ENCODE results near the gene NPC1L1. TPM values are rescaled to one million over a fixed set of nuclear protein-coding genes. Genes with fewer than 3 reads are reported as not detected.
"Not testable (repeated sequence)": the region's sequence is repeated elsewhere in the genome, so short reads cannot be mapped to it uniquely, and the experiment has no call there.

NPC1L1 gene
- total and polyA plus RNA-seq, 5 donors, result 0.05 to 0.08 (median 0.06) TPM; not detected in 2

DNA sequence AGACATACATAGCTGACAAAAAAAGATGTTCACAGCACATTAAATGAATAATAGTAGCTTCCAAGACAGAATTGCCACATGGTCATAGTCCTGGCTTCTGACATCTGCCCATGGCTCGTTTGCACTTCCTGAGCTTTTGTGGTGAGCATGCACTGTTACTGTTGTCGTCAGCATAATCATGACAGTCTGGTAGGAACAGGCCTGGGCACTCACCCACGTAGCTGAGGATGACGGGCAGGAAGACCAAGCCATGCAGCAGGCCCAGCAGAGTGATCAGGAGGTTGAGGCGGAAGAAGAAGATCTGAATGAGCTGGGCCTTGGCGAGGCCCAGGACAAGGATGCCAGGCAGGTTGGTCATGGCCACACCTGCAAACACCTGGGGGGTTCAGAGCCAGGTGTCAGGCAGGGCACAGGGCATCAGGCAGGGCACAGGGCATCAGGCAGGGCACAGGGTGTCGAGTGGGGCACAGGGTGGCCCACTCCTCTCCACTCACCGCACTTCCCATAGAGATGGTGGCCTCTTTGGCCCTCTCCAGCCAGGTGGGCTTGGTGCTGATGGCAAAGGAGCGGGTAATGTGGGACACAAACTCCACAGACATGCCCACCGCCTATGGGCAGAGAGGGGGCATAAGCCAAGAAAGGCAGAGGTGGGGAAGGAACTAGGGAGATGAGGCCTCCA lies 25.4 kb downstream of the NPC1L1 start:
- Histone ChIP-seq H3K27ac (ENCODE audit: low read length) (no peak overlapping the region), H3K4me1 (ENCODE audit: control insufficient read depth, insufficient read depth, low read length) (no peaks in the 10 kb centered on the region), H3K27me3 (ENCODE audit: control insufficient read depth, insufficient read depth) (no peaks in the 10 kb centered on the region), H3K9me3 (ENCODE audit: control insufficient read depth, low read length) (no peaks in the 10 kb centered on the region), H3K4me3 (ENCODE audit: low read length) (no peak overlapping the region)
- intact Hi-C loops (cut with DNase I), result no loop called here
- DNase-seq, result no peak
- WGBS, result 77% methylated on average over 10 of the region's 10 CpGs
- no peak for ATAC-seq

DNA sequence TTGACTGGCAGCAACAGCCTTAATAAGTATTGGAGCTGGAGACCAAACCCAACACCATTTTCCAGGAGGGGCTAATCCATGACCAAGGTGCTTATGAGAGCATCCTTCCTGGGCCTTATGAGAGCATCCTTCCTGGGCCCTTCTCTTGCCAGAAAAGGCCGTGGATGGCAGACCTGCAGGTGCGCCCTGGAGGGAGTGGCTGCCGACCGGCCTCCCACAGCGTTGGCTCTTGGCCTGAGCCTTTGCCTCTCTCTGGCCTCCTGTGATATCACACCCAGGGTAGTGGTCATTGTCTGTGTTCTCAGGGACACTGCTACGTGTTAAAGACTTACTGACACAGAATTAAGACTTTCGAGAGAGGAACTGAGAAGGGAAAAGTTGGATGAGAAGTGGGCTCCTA lies 28.4 kb downstream of the NPC1L1 start:
- no peaks in the 10 kb centered on the region for H3K27me3 ChIP-seq (ENCODE audit: control insufficient read depth, insufficient read depth)
- 90% methylated on average over 7 of the region's 7 CpGs for WGBS
- H3K4me3 ChIP-seq (ENCODE audit: low read length), result no peak overlapping the region
- no peaks in the 10 kb centered on the region for H3K9me3 ChIP-seq (ENCODE audit: control insufficient read depth, low read length)
- intact Hi-C loops (cut with DNase I), result no loop called here
- ATAC-seq (no peak), DNase-seq (no peak)
- no peak overlapping the region for H3K27ac ChIP-seq (ENCODE audit: low read length)
- no peaks in the 10 kb centered on the region for H3K4me1 ChIP-seq (ENCODE audit: control insufficient read depth, insufficient read depth, low read length)

DNA sequence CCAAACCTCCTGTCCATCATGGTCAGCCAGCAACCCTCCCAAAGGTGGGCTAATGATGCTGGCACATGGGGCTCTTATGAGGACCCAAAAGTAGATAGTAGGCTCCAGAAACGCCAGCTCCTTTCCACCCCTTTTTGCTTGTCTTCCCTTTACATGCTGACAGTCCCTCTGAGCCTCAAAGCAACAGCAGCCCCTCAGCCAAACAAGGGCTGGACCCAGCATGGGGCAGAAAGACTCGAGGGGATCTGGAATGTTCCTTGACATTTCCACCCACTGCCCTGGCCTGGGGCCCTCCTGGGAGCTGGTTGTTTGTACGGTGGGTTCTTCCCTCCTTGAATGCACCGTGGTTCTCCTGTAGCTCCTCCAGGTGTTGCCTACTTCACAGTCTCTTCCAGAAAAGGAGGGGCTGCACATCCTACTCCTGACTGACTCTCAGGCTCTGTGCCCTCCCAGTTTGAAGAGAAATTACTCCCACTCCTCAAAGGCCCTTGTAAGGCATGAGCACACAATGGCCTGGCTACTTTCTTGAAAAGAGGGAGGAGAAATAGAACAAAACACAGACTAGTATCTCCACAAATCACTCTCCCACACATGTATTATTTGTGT lies 29.2 kb downstream of the NPC1L1 start:
- intact Hi-C loops (cut with DNase I), result no loop called here
- WGBS, result 47% methylated on average over 4 of the region's 4 CpGs

DNA sequence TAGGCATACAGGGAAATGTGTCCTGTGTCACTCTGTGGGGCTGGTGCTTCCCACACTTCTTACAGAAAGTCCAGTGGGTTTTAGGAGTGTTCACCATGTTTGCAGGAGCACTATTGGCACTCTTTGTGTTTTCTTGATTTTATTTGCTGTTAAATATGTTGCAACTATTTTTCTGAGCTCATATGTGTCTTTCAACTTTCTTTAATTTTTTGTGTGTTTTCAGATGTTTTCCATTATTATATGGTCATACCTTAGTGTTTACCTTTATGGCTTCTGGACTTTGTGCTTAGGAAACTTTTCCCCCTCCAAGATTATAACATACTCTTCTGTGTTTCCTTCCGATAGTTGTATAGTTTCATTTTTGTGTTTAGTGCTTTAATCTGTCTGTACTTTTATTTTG lies 29.9 kb downstream of the NPC1L1 start:
- intact Hi-C loops (cut with DNase I), result no loop called here

More for the DNA sequence above, 29.2 kb downstream of the NPC1L1 start:
- Histone ChIP-seq H3K4me1 (ENCODE audit: control insufficient read depth, insufficient read depth, low read length) (no peaks in the 10 kb centered on the region), H3K27me3 (ENCODE audit: control insufficient read depth, insufficient read depth) (no peaks in the 10 kb centered on the region), H3K27ac (ENCODE audit: low read length) (no peak overlapping the region), H3K4me3 (ENCODE audit: low read length) (no peak overlapping the region), H3K9me3 (ENCODE audit: control insufficient read depth, low read length) (no peaks in the 10 kb centered on the region)
- DNase-seq (no peak), ATAC-seq (no peak)

DNA sequence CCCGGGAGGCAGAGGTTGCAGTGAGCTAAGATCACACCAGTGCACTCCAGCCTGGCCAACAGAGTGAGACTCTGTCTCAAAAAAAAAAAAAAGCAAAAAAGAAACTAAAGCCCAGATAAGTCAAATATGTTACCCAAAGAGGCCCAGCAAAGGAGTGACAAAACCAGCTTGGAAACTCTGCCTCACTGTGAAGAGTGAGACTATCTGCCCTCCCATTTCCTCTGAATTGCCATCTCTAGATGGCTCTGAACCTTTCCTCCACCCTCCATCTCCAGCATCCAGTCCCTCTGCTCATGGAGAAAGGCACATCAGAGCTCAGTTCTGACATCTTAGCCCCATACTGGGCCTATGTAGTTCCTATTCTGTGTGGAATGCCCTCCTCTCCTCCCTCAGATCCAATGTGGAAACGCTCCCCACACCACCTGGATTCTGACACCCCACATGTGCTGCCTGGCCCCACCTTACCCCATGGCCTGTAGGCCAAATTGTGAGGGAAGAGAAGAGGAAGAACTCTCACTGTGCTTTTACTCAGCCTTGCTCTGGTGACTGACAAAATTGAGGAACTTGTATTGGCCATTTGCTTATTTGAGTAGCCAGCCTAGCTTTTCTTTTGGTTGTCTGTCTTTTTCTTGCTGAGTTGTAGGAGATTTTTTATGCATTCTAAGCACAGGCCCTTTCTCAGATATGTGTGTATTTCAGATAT lies 32.7 kb downstream of the NPC1L1 start:
- intact Hi-C loops (cut with DNase I), result no loop called here
- no peak overlapping the region for H3K27ac ChIP-seq (ENCODE audit: low read length)
- WGBS, result 52% methylated on average over 2 of the region's 2 CpGs
- no peaks in the 10 kb centered on the region for H3K9me3 ChIP-seq (ENCODE audit: control insufficient read depth, low read length)
- DNase-seq (no peak), ATAC-seq (no peak)
- no peaks in the 10 kb centered on the region for H3K4me1 ChIP-seq (ENCODE audit: control insufficient read depth, insufficient read depth, low read length)
- H3K27me3 ChIP-seq (ENCODE audit: control insufficient read depth, insufficient read depth), result no peaks in the 10 kb centered on the region
- H3K4me3 ChIP-seq (ENCODE audit: low read length), result no peak overlapping the region

More for the DNA sequence above, 29.9 kb downstream of the NPC1L1 start:
- no peak overlapping the region for H3K4me3 ChIP-seq (ENCODE audit: low read length)
- no peaks in the 10 kb centered on the region for H3K9me3 ChIP-seq (ENCODE audit: control insufficient read depth, low read length)
- no peaks in the 10 kb centered on the region for H3K4me1 ChIP-seq (ENCODE audit: control insufficient read depth, insufficient read depth, low read length)
- ATAC-seq (no peak), DNase-seq (no peak)
- H3K27ac ChIP-seq (ENCODE audit: low read length), result no peak overlapping the region
- 83% methylated on average over 1 of the region's 1 CpG for WGBS
- no peaks in the 10 kb centered on the region for H3K27me3 ChIP-seq (ENCODE audit: control insufficient read depth, insufficient read depth)

DNA sequence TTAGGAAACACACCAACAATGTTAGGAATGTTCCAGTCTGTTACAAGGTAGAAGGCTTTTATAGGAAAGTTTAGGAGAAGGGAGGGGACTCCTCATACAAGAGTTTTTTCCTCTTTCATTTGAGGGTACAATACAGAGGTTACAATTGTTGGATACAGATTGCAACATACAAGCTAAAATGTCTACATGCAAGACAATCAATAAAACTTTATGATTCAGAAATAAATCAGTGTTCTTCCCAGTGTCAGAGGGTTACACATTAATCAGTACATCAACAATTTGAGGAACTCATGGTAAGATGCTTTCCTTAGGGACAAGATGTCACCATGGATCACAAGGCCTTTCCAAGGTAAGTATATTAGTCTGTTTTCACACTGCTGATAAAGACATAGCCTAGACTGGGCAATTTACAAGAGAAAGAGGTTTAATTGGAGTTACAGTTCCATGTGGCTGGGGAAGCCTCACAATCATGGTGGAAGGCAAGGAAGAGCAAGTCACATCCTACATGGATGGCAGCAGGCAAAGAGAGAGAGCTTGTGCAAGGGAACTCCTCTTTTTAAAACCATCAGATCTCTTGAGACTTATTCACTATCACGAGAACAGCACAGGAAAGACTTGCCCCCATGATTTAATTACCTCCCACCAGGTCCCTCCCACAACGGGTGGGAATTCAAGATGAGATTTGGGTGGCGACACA lies 34.4 kb downstream of the NPC1L1 start:
- H3K9me3 ChIP-seq (ENCODE audit: control insufficient read depth, low read length); H3K4me1 ChIP-seq (ENCODE audit: control insufficient read depth, insufficient read depth, low read length); H3K27ac ChIP-seq (ENCODE audit: low read length); H3K27me3 ChIP-seq (ENCODE audit: control insufficient read depth, insufficient read depth); H3K4me3 ChIP-seq (ENCODE audit: low read length); DNase-seq; intact Hi-C loops (cut with DNase I); ATAC-seq: not testable (repeated sequence)
- WGBS, result 69% methylated on average over 3 of the region's 3 CpGs

DNA sequence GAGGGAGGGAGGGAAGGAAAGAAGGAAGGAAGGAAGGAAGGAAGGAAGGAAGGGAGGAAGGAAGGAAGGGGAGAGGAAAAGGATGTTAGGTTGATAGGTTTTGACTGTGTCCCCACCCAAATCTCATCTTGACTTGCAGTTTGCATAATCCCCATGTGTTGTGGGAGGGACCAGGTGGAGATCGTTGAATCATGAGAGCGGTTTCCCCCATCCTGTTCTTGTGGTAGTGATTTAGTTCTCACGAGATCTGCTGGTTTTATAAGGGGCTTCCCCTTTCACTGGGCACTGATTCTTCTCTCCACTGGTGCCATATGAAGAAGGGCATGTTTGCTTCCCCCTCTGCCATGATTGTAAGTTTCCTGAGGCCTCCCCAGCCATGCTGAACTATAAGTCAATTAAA lies 35.5 kb downstream of the NPC1L1 start:
- Histone ChIP-seq H3K9me3 (ENCODE audit: control insufficient read depth, low read length) (no peaks in the 10 kb centered on the region), H3K4me3 (ENCODE audit: low read length) (no peak overlapping the region), H3K4me1 (ENCODE audit: control insufficient read depth, insufficient read depth, low read length) (no peaks in the 10 kb centered on the region), H3K27ac (ENCODE audit: low read length) (no peak overlapping the region), H3K27me3 (ENCODE audit: control insufficient read depth, insufficient read depth) (no peaks in the 10 kb centered on the region)
- intact Hi-C loops (cut with DNase I), result no loop called here
- ATAC-seq, result no peak
- WGBS, result 80% methylated on average over 3 of the region's 3 CpGs
- DNase-seq, result no peak

DNA sequence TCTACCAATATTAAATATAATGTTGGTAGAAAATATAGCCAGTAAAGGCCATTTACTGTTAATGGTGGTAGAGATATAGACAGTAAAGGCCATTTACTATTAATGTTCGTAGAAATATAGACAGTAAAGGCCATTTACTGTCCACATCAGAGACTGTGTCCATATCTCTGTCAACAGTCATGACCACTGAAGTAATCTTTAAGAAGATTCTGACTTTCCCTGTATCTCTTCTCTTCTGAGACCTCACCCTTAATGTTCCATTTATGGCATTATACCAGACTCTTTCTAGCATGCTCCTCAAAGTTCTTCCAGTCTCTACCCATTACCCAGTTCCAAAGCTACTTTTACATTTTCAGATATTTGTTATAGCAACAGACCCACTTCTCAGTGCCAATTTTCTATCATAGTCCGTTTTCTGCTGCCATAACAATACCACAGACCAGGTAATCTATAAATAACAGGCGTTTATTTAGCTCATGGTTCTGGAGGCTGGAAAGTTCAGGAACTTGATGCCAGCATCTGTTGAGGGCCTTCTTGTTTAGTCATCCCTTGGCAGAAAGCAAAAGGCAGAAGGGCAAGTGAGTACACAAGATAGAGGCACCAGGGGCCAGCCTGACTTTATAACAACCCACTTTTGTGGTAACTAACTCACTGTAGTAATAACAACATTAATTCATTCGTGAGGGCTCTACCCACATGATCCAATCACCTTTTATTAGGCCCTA lies 42.7 kb downstream of the NPC1L1 start:
- WGBS, result 34% methylated on average over 4 of the region's 4 CpGs
- Histone ChIP-seq H3K4me3 (ENCODE audit: low read length) (no peak overlapping the region), H3K9me3 (ENCODE audit: control insufficient read depth, low read length) (no peaks in the 10 kb centered on the region), H3K27me3 (ENCODE audit: control insufficient read depth, insufficient read depth) (no peaks in the 10 kb centered on the region), H3K4me1 (ENCODE audit: control insufficient read depth, insufficient read depth, low read length) (no peaks in the 10 kb centered on the region), H3K27ac (ENCODE audit: low read length) (no peak overlapping the region)
- intact Hi-C loops (cut with DNase I), result no loop called here
- ATAC-seq, result no peak
- no peak for DNase-seq

DNA sequence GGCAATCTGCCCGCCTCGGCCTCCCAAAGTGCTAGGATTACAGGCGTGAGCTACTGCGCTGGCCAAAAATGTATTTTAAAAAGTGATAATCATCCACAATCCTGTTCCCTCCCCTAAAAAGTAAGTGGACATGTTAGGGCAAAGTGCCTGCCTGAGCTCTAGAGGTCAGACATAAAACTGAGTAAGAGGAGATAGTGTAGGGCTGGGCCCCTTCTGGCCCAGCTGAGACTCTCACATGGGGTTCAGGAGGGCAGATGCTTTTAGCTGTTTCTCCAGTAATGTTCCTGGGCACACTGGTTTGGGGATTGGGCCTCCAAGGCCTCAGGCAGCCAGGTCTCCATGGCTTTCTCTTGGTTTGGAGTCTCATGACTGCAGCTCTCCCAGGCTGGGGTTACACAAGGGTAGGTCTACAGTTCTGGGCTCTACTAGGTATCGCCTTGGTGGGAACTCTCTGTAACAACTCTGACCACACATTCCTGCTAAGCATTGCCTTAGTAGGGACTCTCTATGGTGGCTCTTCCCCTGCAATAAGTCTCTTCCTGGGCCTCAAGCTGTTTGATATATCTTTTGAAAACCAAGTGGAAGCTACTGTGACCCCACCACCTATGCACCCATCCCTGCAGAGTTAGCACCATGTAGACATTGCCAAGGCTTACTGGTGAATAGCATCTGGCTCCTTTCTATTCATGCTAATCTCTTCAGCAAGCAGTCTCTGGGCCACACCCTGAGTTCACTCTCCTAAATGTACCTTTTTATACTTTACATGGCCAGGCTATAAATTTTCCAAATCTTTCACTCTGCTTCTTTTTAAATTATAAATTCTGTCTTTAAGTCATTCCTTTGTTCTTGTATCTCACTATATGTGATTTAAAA lies 43.7 kb downstream of the NPC1L1 start:
- Histone ChIP-seq H3K4me1 (ENCODE audit: control insufficient read depth, insufficient read depth, low read length) (no peaks in the 10 kb centered on the region), H3K27ac (ENCODE audit: low read length) (no peak overlapping the region), H3K4me3 (ENCODE audit: low read length) (no peak overlapping the region), H3K27me3 (ENCODE audit: control insufficient read depth, insufficient read depth) (no peaks in the 10 kb centered on the region), H3K9me3 (ENCODE audit: control insufficient read depth, low read length) (no peaks in the 10 kb centered on the region)
- intact Hi-C loops (cut with DNase I), result no loop called here
- DNase-seq (no peak), ATAC-seq (no peak)
- WGBS, result 94% methylated on average over 5 of the region's 5 CpGs

DNA sequence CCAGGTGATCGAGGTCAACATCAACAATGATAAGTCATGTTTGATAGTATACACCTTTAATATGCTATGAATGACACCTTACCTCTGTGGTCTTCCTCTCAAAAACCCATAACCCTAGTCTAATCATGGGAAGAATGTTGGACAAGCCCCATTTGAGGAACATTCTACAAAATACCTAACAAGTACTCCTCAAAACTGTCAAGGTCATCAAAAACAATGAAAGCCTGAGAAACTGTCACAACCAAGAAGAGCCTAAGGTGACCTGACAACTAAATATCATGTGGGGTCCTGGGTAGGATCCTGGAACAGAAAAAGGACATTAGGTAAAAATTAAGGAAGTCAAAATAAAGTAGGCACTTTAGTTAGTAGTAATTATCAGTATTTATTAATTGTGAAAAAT lies 44.7 kb downstream of the NPC1L1 start:
- H3K27me3 ChIP-seq (ENCODE audit: control insufficient read depth, insufficient read depth), result no peaks in the 10 kb centered on the region
- intact Hi-C loops (cut with DNase I), result no loop called here
- H3K9me3 ChIP-seq (ENCODE audit: control insufficient read depth, low read length), result no peaks in the 10 kb centered on the region
- no peak overlapping the region for H3K27ac ChIP-seq (ENCODE audit: low read length)
- no peaks in the 10 kb centered on the region for H3K4me1 ChIP-seq (ENCODE audit: control insufficient read depth, insufficient read depth, low read length)
- no peak for ATAC-seq
- no peak overlapping the region for H3K4me3 ChIP-seq (ENCODE audit: low read length)
- DNase-seq, result no peak
- 78% methylated on average over 1 of the region's 1 CpG for WGBS
